ENCODE measurements around the gene ATAT1. TPM values are rescaled to one million over a fixed set of nuclear protein-coding genes. Genes with fewer than 3 reads are reported as not detected.

The ATAT1 gene
- polyA plus RNA-seq, 1 donor (not counting 4 experiments of a cell fraction or from before 2014, with no cell fraction given), result 5.4 TPM

DNA sequence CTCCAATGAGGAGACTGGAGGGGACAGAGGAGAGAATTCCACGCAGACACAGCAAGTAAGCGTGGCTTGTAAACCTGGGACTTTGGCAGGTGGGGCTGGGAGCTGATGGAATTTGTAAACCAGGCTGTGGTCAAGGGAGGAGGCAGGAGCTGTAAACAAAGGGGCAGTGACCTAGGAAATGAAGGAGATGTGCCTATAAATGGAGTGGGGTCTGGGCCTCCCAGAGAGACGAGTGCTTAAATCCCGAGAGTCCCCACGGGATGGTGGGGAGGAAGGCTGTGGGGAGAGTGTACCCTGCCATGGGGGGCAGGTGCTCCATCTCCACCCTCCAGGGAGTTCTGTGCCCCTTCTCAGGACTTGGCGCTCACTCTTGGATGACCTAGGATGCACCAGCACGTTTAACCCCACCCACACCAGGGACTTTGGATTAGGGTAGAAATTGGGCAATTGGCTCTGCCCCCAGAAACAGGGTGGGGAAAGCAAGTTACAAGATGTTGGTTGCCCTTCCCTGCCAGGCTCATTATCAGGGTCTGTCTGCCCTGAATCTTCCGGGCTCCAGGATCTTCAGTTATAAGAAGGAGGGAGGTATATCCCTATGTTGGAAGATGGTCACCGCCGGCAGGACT lies 50.1 kb downstream of the ATAT1 start:
- DNase-seq (ENCODE audit: low read depth, low spot score) (no peak), FAIRE-seq (no peak)
- Histone ChIP-seq H4K20me1 (ENCODE audit: control insufficient read depth, extremely low read depth, insufficient read depth, low read length) (peaks cover 26% of the 10 kb centered on the region), H3K79me2 (ENCODE audit: control insufficient read depth, insufficient read depth, low read length) (peaks cover 44% of the 10 kb centered on the region), H3K9me3 (ENCODE audit: control insufficient read depth, low read depth, low read length) (no peaks in the 10 kb centered on the region), H3K4me3 (ENCODE audit: control insufficient read depth in 2 of 3, extremely low read depth in 1 of 3, insufficient read depth in 2 of 3, low read depth in 1 of 3, low read length in 3 of 3) (no peak overlapping the region), H3K36me3 (ENCODE audit: control insufficient read depth in 2 of 2, extremely low read depth in 1 of 2, insufficient read depth in 2 of 2, low read length in 2 of 2) (peaks cover 18 to 37% of the 10 kb centered on the region in 2 experiments), H3K9ac (ENCODE audit: control insufficient read depth, extremely low read depth, insufficient read depth, low read length) (no peak overlapping the region), H3K4me1 (ENCODE audit: control insufficient read depth, extremely low read depth, insufficient read depth, low read length) (peaks cover 21% of the 10 kb centered on the region), H3K9me1 (ENCODE audit: control insufficient read depth, extremely low read depth, insufficient read depth, low read length) (no peaks in the 10 kb centered on the region), H3K27ac (ENCODE audit: control insufficient read depth, insufficient read depth, low read length) (no peak overlapping the region), H2AFZ (ENCODE audit: control insufficient read depth, low read length) (no peak overlapping the region), H3K4me2 (ENCODE audit: control insufficient read depth, extremely low read depth, insufficient read depth, low read depth, low read length) (no peak overlapping the region), H3K27me3 (ENCODE audit: control insufficient read depth, extremely low read depth, insufficient read depth, low read length) (no peaks in the 10 kb centered on the region)
- dilution Hi-C loops (cut with MboI; ENCODE audit: extremely low pct_ligation_motif_present, low sequenced_read_pairs), result no loop called here
- TF ChIP-seq, protein P1, sequence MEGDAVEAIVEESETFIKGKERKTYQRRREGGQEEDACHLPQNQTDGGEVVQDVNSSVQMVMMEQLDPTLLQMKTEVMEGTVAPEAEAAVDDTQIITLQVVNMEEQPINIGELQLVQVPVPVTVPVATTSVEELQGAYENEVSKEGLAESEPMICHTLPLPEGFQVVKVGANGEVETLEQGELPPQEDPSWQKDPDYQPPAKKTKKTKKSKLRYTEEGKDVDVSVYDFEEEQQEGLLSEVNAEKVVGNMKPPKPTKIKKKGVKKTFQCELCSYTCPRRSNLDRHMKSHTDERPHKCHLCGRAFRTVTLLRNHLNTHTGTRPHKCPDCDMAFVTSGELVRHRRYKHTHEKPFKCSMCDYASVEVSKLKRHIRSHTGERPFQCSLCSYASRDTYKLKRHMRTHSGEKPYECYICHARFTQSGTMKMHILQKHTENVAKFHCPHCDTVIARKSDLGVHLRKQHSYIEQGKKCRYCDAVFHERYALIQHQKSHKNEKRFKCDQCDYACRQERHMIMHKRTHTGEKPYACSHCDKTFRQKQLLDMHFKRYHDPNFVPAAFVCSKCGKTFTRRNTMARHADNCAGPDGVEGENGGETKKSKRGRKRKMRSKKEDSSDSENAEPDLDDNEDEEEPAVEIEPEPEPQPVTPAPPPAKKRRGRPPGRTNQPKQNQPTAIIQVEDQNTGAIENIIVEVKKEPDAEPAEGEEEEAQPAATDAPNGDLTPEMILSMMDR (optimal IDR thresholded peaks at IDR 0.05 in 1 of 3, IDR thresholded peaks at IDR 0.05 in 1 of 3, conservative IDR thresholded peaks at IDR 0.05 in 1 of 3; ENCODE audit: extremely low read depth in 1 of 3, insufficient read depth in 2 of 3, low read length in 3 of 3), result no peak
- TF ChIP-seq EZH2 (IDR thresholded peaks at IDR 0.05; ENCODE audit: low read length), result no peak

DNA sequence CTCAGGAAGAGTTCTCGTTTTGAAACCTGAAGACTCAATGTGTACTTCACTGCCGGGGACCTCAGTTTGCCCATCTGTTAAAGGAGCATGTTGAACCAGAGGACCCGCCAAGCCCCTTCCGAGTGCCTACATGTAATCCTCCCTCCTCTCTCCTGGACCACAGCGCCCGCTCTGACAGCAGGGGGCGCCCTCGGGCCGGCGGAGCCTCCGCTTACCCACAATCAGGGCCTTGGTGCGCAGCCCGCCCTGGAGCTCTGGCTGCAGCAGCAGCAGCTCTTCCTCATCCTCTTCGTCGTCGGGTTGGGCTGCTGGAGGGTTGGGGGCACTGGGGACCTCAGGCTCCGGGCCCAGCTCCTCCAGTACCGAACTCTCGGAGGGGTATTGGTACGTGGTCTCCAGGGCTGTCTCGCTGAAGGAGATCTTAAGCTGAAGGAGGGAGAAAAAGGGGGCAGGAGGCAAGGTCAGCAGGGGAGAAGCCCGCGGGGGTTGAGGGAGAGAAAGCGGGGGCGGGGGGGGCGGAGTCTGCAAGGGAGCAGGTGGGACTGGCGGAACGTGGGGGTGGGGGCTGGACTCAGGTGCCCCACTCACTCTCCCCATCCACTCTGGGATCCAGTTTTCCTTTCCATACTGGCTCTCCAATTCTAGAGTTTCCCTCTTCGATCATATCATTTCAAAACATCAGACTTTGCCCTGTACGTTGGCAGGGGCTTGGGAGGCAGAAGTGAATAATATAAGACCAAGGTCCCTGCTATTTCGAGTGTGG lies 52.5 kb downstream of the ATAT1 start:
- Histone ChIP-seq H3K4me2 (ENCODE audit: control insufficient read depth, extremely low read depth, insufficient read depth, low read depth, low read length) (peak overlapping the region; percentile 82), H2AFZ (ENCODE audit: control insufficient read depth, low read length) (no peak overlapping the region), H3K9me3 (ENCODE audit: control insufficient read depth, low read depth, low read length) (no peaks in the 10 kb centered on the region), H3K4me3 (ENCODE audit: control insufficient read depth in 2 of 3, extremely low read depth in 1 of 3, insufficient read depth in 2 of 3, low read depth in 1 of 3, low read length in 3 of 3) (peak overlapping the region in 2 of 3 experiments; percentile 49 to 61), H3K9ac (ENCODE audit: control insufficient read depth, extremely low read depth, insufficient read depth, low read length) (peak overlapping the region; percentile 5), H3K4me1 (ENCODE audit: control insufficient read depth, extremely low read depth, insufficient read depth, low read length) (peaks cover 29% of the 10 kb centered on the region), H3K36me3 (ENCODE audit: control insufficient read depth in 2 of 2, extremely low read depth in 1 of 2, insufficient read depth in 2 of 2, low read length in 2 of 2) (peaks cover 25 to 52% of the 10 kb centered on the region in 2 experiments), H4K20me1 (ENCODE audit: control insufficient read depth, extremely low read depth, insufficient read depth, low read length) (peaks cover 32% of the 10 kb centered on the region), H3K27me3 (ENCODE audit: control insufficient read depth, extremely low read depth, insufficient read depth, low read length) (no peaks in the 10 kb centered on the region), H3K27ac (ENCODE audit: control insufficient read depth, insufficient read depth, low read length) (peak overlapping the region; percentile 3), H3K79me2 (ENCODE audit: control insufficient read depth, insufficient read depth, low read length) (peaks cover 57% of the 10 kb centered on the region), H3K9me1 (ENCODE audit: control insufficient read depth, extremely low read depth, insufficient read depth, low read length) (no peaks in the 10 kb centered on the region)
- FAIRE-seq, result no peak
- dilution Hi-C loops (cut with MboI; ENCODE audit: extremely low pct_ligation_motif_present, low sequenced_read_pairs), result no loop called here
- no peak for DNase-seq (ENCODE audit: low read depth, low spot score)
- no peak for TF ChIP-seq EZH2 (IDR thresholded peaks at IDR 0.05; ENCODE audit: low read length)
- TF ChIP-seq, protein P1 (optimal IDR thresholded peaks at IDR 0.05 in 1 of 3, IDR thresholded peaks at IDR 0.05 in 1 of 3, conservative IDR thresholded peaks at IDR 0.05 in 1 of 3; ENCODE audit: extremely low read depth in 1 of 3, insufficient read depth in 2 of 3, low read length in 3 of 3), result peak in 2 of 3 experiments; percentile 83 to 96
